GM03348 (cell line): ENCODE measurements around the gene TMEM205.
"Not testable (repeated sequence)": the region's sequence is repeated elsewhere in the genome, so short reads cannot be mapped to it uniquely, and the experiment has no call there.

ENCODE experiments used
- DNase-seq: peaks from one replicate; pipeline ENCODE4 v3.0.0; 2012; ENCODE audit warnings: low spot score

TMEM205 gene

GRCh38 chr19:11339254-11340098 is 6.6 kb downstream of the TMEM205 start, which contains the start of gene RAB3D:
Gene RAB3D (minus strand): TSS chr19:11339657. CDS start chr19:11337399, 2,258 bp downstream.
- DNase-seq = peak; percentile 98

GRCh38 chr19:11338569-11339253 is 7.4 kb downstream of the TMEM205 start:
- DNase-seq = peak; percentile 32

- no peak for DNase-seq
Observed at GRCh38 chr19:11338121-11338520, 7.9 kb downstream of the TMEM205 start.

- DNase-seq = no peak
Observed at GRCh38 chr19:11337080-11337479, 9.0 kb downstream of the TMEM205 start.

GRCh38 chr19:11335449-11336146 is 10.5 kb downstream of the TMEM205 start:
- no peak for DNase-seq

GRCh38 chr19:11333838-11334237 is 12.2 kb downstream of the TMEM205 start:
- DNase-seq = not testable (repeated sequence)

GRCh38 chr19:11332822-11333221 is 13.2 kb downstream of the TMEM205 start:
- DNase-seq = no peak

- no peak for DNase-seq
Observed at GRCh38 chr19:11331502-11331901, 14.6 kb downstream of the TMEM205 start.

- DNase-seq = no peak
Observed at GRCh38 chr19:11330127-11330526, 15.9 kb downstream of the TMEM205 start.

- no peak for DNase-seq
Observed at GRCh38 chr19:11325544-11325943, 20.5 kb downstream of the TMEM205 start.

- DNase-seq = no peak
Observed at GRCh38 chr19:11324748-11325389, 21.2 kb downstream of the TMEM205 start.

GRCh38 chr19:11324079-11324661 is 21.9 kb downstream of the TMEM205 start:
- DNase-seq = peak; percentile 94

- no peak for DNase-seq
Observed at GRCh38 chr19:11323601-11324078, 22.4 kb downstream of the TMEM205 start.

- DNase-seq = no peak
Observed at GRCh38 chr19:11322269-11323024, 23.6 kb downstream of the TMEM205 start.

GRCh38 chr19:11321191-11322126 is 24.6 kb downstream of the TMEM205 start:
- DNase-seq = no peak

GRCh38 chr19:11320278-11320995 is 25.6 kb downstream of the TMEM205 start:
- not testable (repeated sequence) for DNase-seq

GRCh38 chr19:11306337-11306736 is 39.7 kb downstream of the TMEM205 start:
- DNase-seq = no peak

GRCh38 chr19:11304936-11305335 is 41.1 kb downstream of the TMEM205 start:
- no peak for DNase-seq

GRCh38 chr19:11300811-11301120 is 45.3 kb downstream of the TMEM205 start:
- no peak for DNase-seq
